ENCODE data around the gene PIK3C3.

PIK3C3 gene

DNA sequence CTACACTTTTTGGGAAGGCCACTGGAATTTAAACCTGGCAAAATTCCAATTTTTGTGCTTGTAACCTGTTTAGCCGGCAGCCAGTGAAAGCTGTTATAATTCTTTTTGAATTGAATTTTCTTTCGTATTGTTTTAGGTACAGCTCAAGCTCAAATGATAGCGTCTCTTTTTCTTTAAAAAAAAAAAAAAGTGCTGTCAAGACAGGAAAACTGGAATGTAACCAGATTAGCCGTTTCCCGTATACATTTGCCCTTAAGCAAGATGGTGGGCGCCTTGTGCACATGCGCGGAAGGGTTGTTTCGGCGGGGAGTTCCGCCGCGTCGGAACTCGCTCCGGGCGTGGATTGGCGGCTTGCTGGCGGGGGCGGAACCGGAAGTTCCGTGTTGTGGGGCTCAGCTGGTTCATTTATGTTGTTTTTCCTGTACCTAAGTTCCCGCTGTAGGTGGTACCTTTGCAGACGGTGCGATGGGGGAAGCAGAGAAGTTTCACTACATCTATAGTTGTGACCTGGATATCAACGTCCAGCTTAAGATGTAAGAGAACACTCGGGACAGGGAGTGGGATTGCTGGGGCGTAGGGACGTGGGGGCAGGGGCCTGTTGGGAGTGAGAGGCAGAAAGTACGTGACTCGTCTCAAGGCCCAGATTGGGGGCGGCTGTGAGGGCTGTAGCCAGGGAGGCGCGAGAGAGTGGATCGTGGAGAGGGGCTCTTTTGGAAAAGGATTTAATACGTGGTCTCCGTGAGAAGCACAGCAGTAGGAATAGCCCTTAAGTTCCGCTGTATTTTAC, at the start of gene PIK3C3:
Gene PIK3C3 (plus strand): TSS at position 408 of the 787 bp plus-strand sequence. CDS start 58 bp downstream, at position 466.
- DNase-seq, result peak; percentile 99

DNA sequence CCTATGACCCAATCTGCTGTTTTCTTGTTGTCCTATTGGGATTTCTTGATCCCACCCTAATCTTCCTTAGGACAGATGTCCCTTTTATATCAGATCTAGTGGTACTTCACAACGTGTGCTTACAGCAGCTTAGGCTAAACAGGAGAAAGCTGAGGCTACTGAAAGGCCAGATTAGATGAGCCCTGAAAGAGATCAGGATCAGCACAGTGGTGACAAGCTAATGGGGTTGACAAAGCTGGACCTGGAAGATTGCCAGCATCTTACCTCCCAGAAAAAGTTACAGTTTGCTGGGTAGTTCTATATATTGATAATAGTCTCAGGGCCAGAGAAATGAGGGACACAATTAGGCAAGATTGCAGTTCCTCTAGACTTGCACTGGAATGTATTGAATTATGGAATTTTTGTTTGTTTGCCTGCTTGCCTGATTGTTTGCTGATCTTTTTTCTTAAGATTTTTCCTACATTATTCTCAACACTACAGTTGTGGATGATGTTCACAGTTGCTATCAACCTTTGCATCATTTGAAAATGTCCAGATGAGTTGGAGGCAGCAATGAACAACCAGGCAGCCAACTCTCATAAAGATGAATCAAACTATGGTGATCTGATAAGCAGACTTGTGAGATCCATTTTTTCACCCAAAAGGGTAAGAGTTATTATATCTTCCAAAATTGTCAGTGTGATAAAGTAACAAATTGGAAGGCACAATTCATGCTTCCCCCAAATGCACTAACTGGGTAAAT, 49.1 kb upstream of the PIK3C3 start:
- no peak for DNase-seq

DNA sequence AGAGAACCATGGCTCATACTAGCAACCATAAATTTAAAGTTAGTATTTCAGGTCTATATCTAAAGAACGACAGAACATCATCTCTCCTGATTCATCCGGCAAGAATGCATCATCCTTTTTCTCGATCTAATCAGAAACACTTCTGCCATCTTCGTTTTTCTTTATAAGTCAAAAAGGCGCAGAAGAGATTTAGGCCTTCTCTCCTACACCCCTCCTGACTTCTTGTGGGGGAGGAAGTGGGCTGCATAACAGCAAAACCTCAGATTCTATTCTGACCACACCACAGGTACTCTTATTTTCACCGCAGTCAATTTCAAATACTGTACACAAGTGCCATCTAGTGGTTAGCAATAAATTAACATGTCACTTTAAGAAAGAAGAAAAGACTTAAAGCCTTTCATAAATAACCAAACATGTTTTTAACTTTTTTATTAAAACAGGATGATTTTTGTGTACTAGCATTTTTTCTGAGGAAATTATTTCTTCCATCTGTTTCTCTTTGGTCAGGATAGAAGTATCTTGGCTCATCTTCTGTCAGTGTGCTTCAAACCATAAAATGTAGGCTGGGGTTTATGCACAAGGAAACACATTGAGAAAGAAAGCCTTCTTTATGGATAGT, 48.4 kb upstream of the PIK3C3 start:
- peak; percentile 37 for DNase-seq

- DNase-seq, result no peak
These were observed 37.9 kb upstream of the PIK3C3 start for GRCh38 chr18:41917181-41917580.

GRCh38 chr18:41921770-41922169, 33.3 kb upstream of the PIK3C3 start:
- no peak for DNase-seq

- no peak for DNase-seq
These were observed 32.9 kb upstream of the PIK3C3 start for GRCh38 chr18:41922176-41922575.

DNA sequence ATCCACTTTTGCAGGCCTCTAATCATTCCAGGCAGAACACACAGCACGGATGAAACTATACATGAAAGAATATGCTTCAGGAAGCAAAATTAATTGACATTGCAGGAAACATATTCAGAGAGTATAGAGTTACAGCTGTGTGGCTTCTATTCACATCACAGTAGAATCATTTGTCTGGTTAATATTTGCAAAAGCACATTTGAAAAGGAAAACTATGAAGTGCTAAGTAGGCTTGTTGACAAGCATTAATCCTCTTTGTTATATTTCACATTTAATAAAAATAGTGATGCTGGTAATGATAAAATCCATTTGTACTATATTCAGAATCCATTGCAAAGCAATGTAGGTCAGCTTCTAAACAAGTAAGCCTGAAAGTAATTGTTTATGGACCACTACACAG, 32.2 kb upstream of the PIK3C3 start:
- DNase-seq, result no peak

DNA sequence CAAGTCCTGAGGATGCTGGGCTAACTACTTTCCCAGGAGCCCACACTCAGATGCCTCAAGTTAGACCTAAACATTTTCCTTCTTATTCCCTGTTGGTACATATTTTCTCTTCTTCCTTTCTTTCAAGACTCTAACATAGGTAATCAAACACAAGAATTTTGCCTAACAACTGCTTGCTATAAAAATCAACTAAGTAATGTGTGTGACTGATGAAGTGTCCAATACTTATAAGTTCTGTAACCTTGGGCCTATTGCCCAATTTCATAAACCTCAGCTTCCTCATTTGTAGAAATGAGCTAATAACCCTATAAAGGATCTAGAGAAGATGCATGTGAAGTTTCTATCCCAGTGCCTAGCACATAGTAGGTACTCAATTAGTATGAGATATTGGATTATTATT, 31.6 kb upstream of the PIK3C3 start:
- DNase-seq, result no peak

DNA sequence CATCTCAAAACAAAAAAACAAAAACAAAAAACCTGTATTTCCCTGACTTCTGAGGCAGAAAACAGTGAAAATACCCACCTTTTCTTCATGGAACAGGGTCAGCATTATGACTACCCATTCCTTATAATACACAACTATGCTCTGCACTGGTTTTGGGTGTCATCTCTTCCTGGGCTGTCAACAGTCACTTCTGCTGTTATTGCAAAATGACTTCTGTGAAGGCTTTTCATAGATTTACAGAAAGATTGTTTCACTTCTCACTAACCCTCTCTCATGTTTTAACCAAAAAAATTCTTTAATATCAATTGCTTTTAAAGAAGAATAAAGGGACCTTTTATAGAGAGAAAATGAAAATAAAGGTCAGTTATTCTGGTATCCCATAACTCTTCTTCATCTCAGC, 26.5 kb upstream of the PIK3C3 start:
- DNase-seq, result no peak

- no peak for DNase-seq
These were observed 22.1 kb upstream of the PIK3C3 start for GRCh38 chr18:41932899-41933298.

DNA sequence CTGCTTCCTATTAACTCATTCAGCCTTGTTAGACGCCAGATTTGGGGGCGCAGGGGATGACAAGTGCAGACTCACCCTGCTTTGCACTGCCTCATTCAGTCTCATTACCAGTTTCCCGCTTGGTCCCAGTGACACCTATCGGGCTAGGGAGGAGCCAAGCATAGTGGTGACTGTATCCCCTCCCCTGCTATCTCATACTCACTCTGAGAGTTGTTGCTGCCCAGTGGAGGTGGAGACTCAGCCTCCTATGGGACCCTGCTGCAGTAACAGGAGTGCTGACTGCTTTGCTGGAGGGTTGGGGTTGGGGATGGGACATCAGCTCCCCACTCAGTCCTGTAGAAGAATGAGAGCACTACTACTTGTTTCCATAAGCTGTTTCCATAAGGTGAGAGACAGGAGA, 21.3 kb upstream of the PIK3C3 start:
- no peak for DNase-seq

- DNase-seq, result no peak
These were observed 18.4 kb upstream of the PIK3C3 start for GRCh38 chr18:41936471-41937134.

GRCh38 chr18:41938445-41938844, 16.6 kb upstream of the PIK3C3 start:
- no peak for DNase-seq

- no peak for DNase-seq
These were observed 15.7 kb upstream of the PIK3C3 start for GRCh38 chr18:41939326-41939725.

DNA sequence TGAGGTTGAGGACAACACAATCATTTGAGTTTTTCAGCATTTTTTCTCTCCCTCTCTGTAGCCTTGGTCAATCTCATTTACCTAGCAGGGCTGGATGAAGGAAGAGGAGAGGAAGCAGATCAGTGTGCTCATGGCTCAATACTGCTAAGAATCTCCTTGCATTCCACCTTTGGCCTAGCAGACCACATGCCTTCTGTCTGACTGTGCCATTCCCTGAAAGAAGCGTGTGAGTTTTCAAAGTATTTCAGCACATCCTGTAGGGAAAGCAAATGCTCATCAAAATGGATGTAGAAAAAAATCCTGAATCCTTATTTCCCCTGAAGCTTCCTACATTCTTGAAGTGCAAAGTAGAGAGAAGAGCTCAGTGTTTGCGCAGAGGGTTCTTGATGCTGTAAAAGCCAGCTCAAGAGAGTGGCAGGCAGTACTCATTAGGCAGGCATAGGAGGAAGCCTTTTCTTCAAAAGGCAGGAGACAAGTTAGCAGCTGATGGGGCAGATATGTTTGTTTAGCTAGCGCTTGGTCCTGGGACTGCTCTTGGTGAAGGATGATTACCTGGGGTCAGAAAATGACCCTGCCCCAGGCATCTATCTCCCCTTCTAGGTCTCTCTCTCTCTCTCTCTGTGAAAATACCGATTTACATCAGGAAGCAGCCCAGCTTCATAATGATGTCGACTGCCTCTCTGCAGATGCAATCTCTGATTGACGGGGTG, 14.4 kb upstream of the PIK3C3 start:
- DNase-seq, result no peak

- DNase-seq, result no peak
These were observed 12.8 kb upstream of the PIK3C3 start for GRCh38 chr18:41942254-41942653.

DNA sequence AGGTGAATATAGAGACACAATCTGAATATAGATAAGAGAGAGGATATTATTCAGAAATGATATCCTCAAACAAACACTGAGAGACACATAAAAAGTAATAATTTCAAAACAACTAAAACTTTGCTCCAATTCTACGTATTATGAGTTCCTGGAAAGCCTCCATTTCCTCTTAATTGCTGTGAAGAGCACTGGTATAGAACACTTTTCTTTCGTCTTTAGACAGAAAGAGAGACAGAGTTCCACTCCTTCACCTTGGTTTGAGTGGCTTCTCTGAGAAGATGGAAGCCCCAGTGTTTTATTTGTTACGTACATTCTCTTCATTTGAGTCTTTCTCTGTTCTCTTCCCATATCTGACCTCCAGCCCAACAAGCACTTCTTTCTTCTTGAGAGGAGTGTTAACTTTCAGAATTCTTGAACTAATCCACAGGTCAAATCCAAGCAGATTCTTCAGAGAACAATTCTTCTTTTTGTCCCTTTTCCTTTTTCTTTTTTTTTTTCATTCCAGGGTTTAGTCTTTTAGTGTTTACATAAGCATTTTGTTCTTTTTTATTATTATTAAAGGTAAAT, 6.4 kb upstream of the PIK3C3 start:
- DNase-seq, result no peak

GRCh38 chr18:41949206-41949920, 5.7 kb upstream of the PIK3C3 start:
- DNase-seq, result no peak

DNA sequence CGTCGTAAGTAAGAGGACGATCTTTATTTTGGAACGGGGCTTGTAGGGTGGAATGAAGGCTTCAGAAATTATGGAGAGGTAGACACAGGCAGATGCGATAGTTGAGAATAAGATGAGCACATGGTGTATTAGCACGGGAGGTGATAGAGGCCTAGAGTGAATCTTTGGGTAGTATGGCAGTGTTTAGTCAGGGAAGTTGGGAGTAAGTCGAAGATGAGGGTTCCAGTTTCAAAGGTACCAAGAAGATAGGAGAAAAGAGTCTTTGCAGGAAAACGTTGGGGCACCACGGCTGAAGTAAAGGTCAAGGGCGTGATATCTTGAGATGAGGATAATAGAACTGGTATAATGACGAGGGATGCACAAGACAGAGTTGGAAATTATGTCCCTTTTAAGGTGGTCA, 654 bp downstream of the PIK3C3 start:
- DNase-seq, result no peak

DNA sequence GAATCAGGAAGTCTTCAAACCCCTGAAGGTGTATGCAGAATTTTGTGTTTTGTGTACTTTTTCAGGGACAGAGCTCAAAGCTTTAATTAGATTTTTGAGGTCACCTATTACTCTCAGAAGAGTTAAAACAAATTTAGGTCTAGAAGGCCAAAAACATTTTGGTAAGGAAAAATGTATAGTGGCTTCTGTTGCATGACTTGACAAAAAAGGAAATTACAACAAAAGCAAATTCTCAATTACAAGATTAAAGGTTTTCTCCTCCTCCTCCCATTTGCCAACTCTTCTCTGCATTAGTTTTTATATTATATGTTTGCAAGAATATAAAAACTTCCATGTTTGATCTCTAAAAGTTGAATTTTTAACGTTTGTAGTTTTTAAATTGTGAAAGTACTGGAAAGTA, 4.0 kb downstream of the PIK3C3 start:
- DNase-seq, result no peak

- no peak for DNase-seq
These were observed 10.7 kb downstream of the PIK3C3 start for GRCh38 chr18:41965634-41966255.

Measured in RPMI8226 (cell line).